B cell (primary cell): ENCODE results near the gene DLGAP4. TPM values are rescaled to one million over a fixed set of nuclear protein-coding genes. Genes with fewer than 3 reads are reported as not detected.

Experiments used
- ATAC-seq: fragments of 200-7000 bp; cut with Tn5 transposase; one replicate; pipeline ENCODE4 v1.10.0; 2021; ENCODE audit warnings: low read depth, mild to moderate bottlenecking, moderate number of reproducible peaks, moderate library complexity
- CTCF ChIA-PET: fragments of 350-600 bp; sonication (Branson Sonifier 250); formaldehyde crosslinking; loops from one replicate; lab custom pipeline; 2021; ENCODE audit warnings: antibody characterized with exemption, inconsistent platforms; lab: Charles Lee
- POLR2A ChIA-PET: fragments of 350-600 bp; sonication (Branson Sonifier 250); formaldehyde crosslinking; loops from one replicate; lab custom pipeline; 2021; ENCODE audit warnings: antibody characterized with exemption; lab: Charles Lee
- DNase-seq: peaks from one replicate; pipeline ENCODE4 v3.0.0; 2013
- H2AFZ ChIP-seq: 2 replicates; pipeline ENCODE4 v1.6.1; 2012; ENCODE audit warnings: mild to moderate bottlenecking, low read depth, low read length; ENCODE audit not compliant: insufficient read depth, poor library complexity, severe bottlenecking
- H3K27ac ChIP-seq, 2 donors: 1 replicate in 1 of 2; 2 replicates in 1 of 2; pipeline ENCODE4 v1.5.1; 2012 to 2013; ENCODE audit warnings: low read length in 2 of 2, mild to moderate bottlenecking in 2 of 2, moderate library complexity in 1 of 2
- H3K27me3 ChIP-seq, 4 experiments: fragments of 200-600 bp in 1 of 4; sonication (generic) in 1 of 4; replicated peaks in 1 of 4; 1 replicate in 2 of 4; 2 replicates in 2 of 4; pipeline versions ENCODE4 v1.6.1 to v1.7.0; 2013 to 2016; ENCODE audit warnings: low read length in 3 of 4, mild to moderate bottlenecking in 2 of 4, mixed read lengths in 1 of 4, moderate library complexity in 1 of 4; ENCODE audit not compliant: insufficient read depth in 4 of 4, control insufficient read depth in 3 of 4; ENCODE audit errors: control extremely low read depth in 1 of 4
- H3K36me3 ChIP-seq, 2 experiments: replicated peaks in 1 of 2; 1 replicate in 1 of 2; 2 replicates in 1 of 2; pipeline versions ENCODE4 v1.6.1 to v1.7.1; 2013; ENCODE audit warnings: low read length in 1 of 2; ENCODE audit not compliant: insufficient read depth in 2 of 2, control insufficient read depth in 1 of 2; ENCODE audit errors: control extremely low read depth in 1 of 2, extremely low read depth in 1 of 2
- H3K4me1 ChIP-seq, 2 donors: fragments of 200-600 bp in 1 of 2; sonication (generic) in 1 of 2; 1 replicate in 1 of 2; 2 replicates in 1 of 2; pipeline versions ENCODE4 v1.5.1 to v1.6.1; 2013 to 2017; ENCODE audit warnings: low read length in 2 of 2; ENCODE audit not compliant: control insufficient read depth in 2 of 2, insufficient read depth in 2 of 2
- H3K4me2 ChIP-seq: replicated peaks from 2 replicates; pipeline ENCODE3; 2012; ENCODE audit warnings: mild to moderate bottlenecking, low read depth, low read length; ENCODE audit not compliant: poor library complexity, severe bottlenecking
- H3K4me3 ChIP-seq, 5 experiments: fragments of 200-600 bp in 1 of 5; sonication (generic) in 1 of 5; 1 replicate in 3 of 5; 2 replicates in 2 of 5; pipeline versions ENCODE4 v1.5.1 to v1.7.0; 2011 to 2016; ENCODE audit warnings: low read length in 4 of 5, mild to moderate bottlenecking in 4 of 5, low read depth in 2 of 5, control low read depth in 1 of 5, moderate library complexity in 1 of 5; ENCODE audit not compliant: insufficient read depth in 1 of 5; ENCODE audit errors: control extremely low read depth in 1 of 5, extremely low read depth in 1 of 5
- H3K79me2 ChIP-seq: fragments of 200-600 bp; sonication (generic); one replicate; pipeline ENCODE4 v1.6.0; 2016; ENCODE audit warnings: low read length; ENCODE audit not compliant: control insufficient read depth, insufficient read depth
- H3K9ac ChIP-seq: fragments of 200-600 bp; sonication (generic); 2 replicates; pipeline ENCODE4 v1.6.1; 2017; ENCODE audit warnings: mild to moderate bottlenecking, low read length, moderate library complexity
- H3K9me3 ChIP-seq, 3 donors: one replicate each; pipeline versions ENCODE4 v1.6.1 to v1.7.1; 2013; ENCODE audit warnings: low read length in 2 of 3; ENCODE audit not compliant: control insufficient read depth in 2 of 3, insufficient read depth in 1 of 3; ENCODE audit errors: control extremely low read depth in 1 of 3
- H4K20me1 ChIP-seq: 2 replicates; pipeline ENCODE4 v1.6.0; 2012; ENCODE audit warnings: mild to moderate bottlenecking, low read length; ENCODE audit not compliant: insufficient read depth, control insufficient read depth, poor library complexity, severe bottlenecking
- H3K27ac Mint-ChIP-seq: one replicate; pipeline ENCODE4 v1.8.0; 2021; ENCODE audit warnings: mixed read lengths
- H3K27me3 Mint-ChIP-seq: one replicate; pipeline ENCODE4 v1.8.0; 2021; ENCODE audit warnings: mixed read lengths
- H3K4me1 Mint-ChIP-seq: one replicate; pipeline ENCODE4 v1.8.0; 2021; ENCODE audit warnings: mixed read lengths
- H3K4me3 Mint-ChIP-seq: one replicate; pipeline ENCODE4 v1.8.0; 2021; ENCODE audit warnings: mixed read lengths
- H3K9me3 Mint-ChIP-seq: one replicate; pipeline ENCODE4 v1.8.0; 2022; ENCODE audit warnings: mixed read lengths; ENCODE audit not compliant: insufficient read depth
- CTCF ChIP-seq: fragments of 200-600 bp; IDR thresholded peaks from one replicate; pipeline ENCODE4 v1.8.0; 2022; ENCODE audit warnings: antibody characterized with exemption, mild to moderate bottlenecking
- EZH2 ChIP-seq: IDR thresholded peaks from 2 replicates; pipeline ENCODE4 v1.6.1; 2012; ENCODE audit warnings: borderline replicate concordance, low read depth, mild to moderate bottlenecking, moderate library complexity, low read length; ENCODE audit not compliant: insufficient read depth, poor library complexity, severe bottlenecking
- WGBS: methylation state at CpG from one replicate; pipeline ENCODE4 v1.1.5; 2013; ENCODE audit warnings: missing lambda C conversion rate; ENCODE audit not compliant: insufficient coverage; 5-methylcytosine and 5-hydroxymethylcytosine counted together
- intact Hi-C: fragments of 100-400 bp; cut with micrococcal nuclease; formaldehyde crosslinking; loops from one replicate; pipeline ENCODE4 v1.10.0; 2022
- polyA plus RNA-seq: library from polyadenylated mRNA; depleted of rRNA; stranded (reverse); fragments of >200 nt; gene quantifications from 2 replicates; pipeline ENCODE4 v1.2.3, GENCODE V29; 2012
- total RNA-seq, 2 donors: library from RNA; stranded (reverse); fragments of 120-200 nt in 1 of 2; gene quantifications; 1 replicate in 1 of 2; 2 replicates in 1 of 2; pipeline versions ENCODE4 v1.2.3 to v1.2.4, GENCODE V29; 2013 to 2022

Gene DLGAP4
- total and polyA plus RNA-seq, 2 donors (not counting 1 experiment from before 2014, with no cell fraction given): 68.8 to 87.8 TPM

- no peak overlapping the region for H3K9ac ChIP-seq
- no peaks in the 10 kb centered on the region for H3K9me3 ChIP-seq
- ChIA-PET CTCF (no interaction called here), POLR2A (no interaction called here)
- H3K27ac ChIP-seq: no peak overlapping the region
- TF ChIP-seq CTCF: no peak
- no peak for TF ChIP-seq EZH2
- Mint-ChIP-seq H3K4me3 (no peak overlapping the region), H3K4me1 (no peaks in the 10 kb centered on the region), H3K27me3 (no peaks in the 10 kb centered on the region), H3K27ac (no peak overlapping the region), H3K9me3 (no peaks in the 10 kb centered on the region)
- intact Hi-C loops: no loop called here
- H3K36me3 ChIP-seq: peaks cover 0 to 5% of the 10 kb centered on the region in 2 experiments
- ATAC-seq (no peak), DNase-seq (no peak)
- H3K27me3 ChIP-seq: no peaks in the 10 kb centered on the region
- no peaks in the 10 kb centered on the region for H3K4me1 ChIP-seq
- WGBS: 94% methylated on average over 11 of the region's 12 CpGs
- no peak overlapping the region for H3K4me2 ChIP-seq
- no peaks in the 10 kb centered on the region for H4K20me1 ChIP-seq
- H3K79me2 ChIP-seq: no peaks in the 10 kb centered on the region
- H2AFZ ChIP-seq: no peak overlapping the region
- H3K4me3 ChIP-seq: no peak overlapping the region
These were observed 44.6 kb upstream of the DLGAP4 start for GRCh38 chr20:36261389-36262105.

GRCh38 chr20:36262440-36262839 lies 43.7 kb upstream of the DLGAP4 start:
- Histone ChIP-seq H3K9me3 (no peaks in the 10 kb centered on the region), H3K36me3 (no peaks in the 10 kb centered on the region), H2AFZ (no peak overlapping the region), H3K9ac (no peak overlapping the region), H4K20me1 (no peaks in the 10 kb centered on the region), H3K27me3 (no peaks in the 10 kb centered on the region), H3K4me1 (no peaks in the 10 kb centered on the region), H3K4me2 (no peak overlapping the region), H3K27ac (no peak overlapping the region), H3K4me3 (no peak overlapping the region), H3K79me2 (no peaks in the 10 kb centered on the region)
- intact Hi-C loops: no loop called here
- ATAC-seq (no peak), DNase-seq (no peak)
- Mint-ChIP-seq H3K27ac (no peak overlapping the region), H3K9me3 (no peaks in the 10 kb centered on the region), H3K4me1 (no peaks in the 10 kb centered on the region), H3K27me3 (no peaks in the 10 kb centered on the region), H3K4me3 (no peak overlapping the region)
- no peak for TF ChIP-seq EZH2
- WGBS: 88% methylated on average over 11 of the region's 12 CpGs
- CTCF ChIA-PET: no interaction called here
- POLR2A ChIA-PET: no interaction called here
